VCaP (cell line): Measurements from ENCODE around the gene GPRC5D.

Experiments used
- H3K27ac ChIP-seq: fragments of 450-650 bp; 2 replicates; pipeline ENCODE4 v1.5.1; 2017
- TF ChIP-seq, protein P1 (sequence below): fragments of 450-650 bp; conservative IDR thresholded peaks from 2 replicates; pipeline ENCODE4 v1.5.1; 2017; ENCODE audit warnings: mild to moderate bottlenecking, moderate library complexity

Gene GPRC5D

DNA sequence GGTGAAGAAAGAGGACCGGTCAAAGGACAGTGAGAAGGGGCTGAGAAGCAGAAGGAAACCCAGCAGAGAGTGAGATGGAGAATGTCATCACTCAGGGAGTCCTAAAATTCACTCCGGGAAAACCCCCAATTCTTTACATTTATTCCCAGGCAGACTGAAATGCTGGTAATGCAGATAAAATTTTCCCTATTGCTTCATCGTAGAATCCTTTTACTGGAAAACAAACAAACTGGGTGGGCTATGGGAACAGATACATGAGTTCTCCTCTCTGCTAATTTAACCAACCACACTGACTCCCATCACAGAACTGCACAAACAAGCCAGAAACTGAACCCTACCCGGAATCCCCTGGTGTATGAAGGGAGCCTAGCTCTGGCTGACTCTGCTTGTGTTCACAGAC is 27.2 kb upstream of the GPRC5D start:
- TF ChIP-seq, protein P1, sequence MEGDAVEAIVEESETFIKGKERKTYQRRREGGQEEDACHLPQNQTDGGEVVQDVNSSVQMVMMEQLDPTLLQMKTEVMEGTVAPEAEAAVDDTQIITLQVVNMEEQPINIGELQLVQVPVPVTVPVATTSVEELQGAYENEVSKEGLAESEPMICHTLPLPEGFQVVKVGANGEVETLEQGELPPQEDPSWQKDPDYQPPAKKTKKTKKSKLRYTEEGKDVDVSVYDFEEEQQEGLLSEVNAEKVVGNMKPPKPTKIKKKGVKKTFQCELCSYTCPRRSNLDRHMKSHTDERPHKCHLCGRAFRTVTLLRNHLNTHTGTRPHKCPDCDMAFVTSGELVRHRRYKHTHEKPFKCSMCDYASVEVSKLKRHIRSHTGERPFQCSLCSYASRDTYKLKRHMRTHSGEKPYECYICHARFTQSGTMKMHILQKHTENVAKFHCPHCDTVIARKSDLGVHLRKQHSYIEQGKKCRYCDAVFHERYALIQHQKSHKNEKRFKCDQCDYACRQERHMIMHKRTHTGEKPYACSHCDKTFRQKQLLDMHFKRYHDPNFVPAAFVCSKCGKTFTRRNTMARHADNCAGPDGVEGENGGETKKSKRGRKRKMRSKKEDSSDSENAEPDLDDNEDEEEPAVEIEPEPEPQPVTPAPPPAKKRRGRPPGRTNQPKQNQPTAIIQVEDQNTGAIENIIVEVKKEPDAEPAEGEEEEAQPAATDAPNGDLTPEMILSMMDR = no peak
- H3K27ac ChIP-seq = no peak overlapping the region

DNA sequence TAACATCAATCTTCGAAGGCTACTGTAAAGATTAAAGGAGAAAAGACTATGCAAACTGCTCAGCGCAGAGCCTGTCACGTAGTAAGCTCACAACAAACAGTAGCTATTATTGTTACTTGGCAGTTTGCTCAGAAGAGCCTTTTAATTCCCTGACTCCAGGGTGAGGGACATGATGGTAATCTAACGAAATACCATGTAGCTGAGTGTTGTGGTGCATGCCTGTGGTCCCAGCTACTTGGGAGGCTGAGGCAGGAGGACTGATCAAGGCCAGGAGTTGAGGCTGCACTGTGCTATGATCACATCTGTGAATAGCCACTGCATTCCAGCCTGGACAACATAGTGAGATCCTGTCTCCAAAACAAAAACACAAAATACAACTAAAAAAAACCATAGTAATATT is 25.3 kb upstream of the GPRC5D start:
- TF ChIP-seq, protein P1 = no peak
- H3K27ac ChIP-seq = no peak overlapping the region

DNA sequence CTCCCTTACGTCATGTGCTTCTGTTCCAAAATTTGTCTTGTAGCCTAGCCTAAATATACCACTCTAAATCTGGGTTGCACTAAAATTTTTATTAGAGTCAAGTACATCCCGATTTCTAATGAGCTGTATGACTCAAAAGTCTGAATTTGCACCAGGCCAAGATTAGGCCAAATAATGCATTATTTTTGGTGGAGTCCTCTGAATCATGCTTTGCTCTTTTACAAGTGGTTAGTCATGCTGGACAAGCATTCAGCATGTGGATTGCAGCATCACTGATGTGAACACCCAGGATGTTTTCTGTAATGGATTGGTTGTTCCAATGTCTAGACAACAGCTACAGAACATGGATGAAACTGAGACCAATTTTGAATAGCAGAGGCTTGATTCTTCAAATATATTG is 24.4 kb upstream of the GPRC5D start:
- TF ChIP-seq, protein P1 = no peak
- no peak overlapping the region for H3K27ac ChIP-seq

DNA sequence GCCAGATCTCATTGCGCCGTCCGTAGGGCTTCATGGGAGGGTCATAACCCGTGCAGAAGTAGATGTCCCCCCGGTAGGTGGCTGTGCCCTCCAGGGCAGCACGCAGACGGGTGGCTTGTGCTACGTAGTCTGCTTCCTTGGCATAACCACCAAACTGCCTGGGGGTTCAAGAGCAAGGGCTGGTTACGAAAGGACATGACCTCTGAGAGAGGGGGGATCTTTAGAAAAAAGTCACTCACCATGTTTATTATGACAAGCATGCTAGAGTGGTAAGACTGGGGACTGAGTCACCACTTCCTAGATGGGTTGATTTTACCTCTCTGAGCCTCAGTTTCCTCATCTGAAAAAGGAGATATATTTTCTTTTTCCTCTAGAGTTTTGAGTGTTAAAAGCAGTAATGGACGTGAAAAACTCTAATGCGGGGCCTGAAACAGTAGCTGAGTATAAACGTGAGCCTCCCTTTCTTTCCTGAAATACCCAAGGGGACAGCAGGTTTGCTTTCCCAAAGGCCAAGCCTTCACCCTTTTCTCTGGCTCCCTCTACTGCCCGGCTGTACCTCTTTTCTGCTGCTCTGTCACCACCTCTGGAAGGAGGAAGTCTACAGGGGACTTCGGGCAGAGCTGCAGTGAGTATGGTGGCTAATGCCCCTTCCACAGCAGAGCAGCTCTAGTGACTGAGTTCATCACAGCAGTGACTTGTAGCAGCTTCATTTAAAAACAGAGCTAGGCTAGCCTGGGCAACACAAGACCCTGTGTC is 23.5 kb upstream of the GPRC5D start:
- H3K27ac ChIP-seq = no peak overlapping the region
- TF ChIP-seq, protein P1 = peak; percentile 35

DNA sequence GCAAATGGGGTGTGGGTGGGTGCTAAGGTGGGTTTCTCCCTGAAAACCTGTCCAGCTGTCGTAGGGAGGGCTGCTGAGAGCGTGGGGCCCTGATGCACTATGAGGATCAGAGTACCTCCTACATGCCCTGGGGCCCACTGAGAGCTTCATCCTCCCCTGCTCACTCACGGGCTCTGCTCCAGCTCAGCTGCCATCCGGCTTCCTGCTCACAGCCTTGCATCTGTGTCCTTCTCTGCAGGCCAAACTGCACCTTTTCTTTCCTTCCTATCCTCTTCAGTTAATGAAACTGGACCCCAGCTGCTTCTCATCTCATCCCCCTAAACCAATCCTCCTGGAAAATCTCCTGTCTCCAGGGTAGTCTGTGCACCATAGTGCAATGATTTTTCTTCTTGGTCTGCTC is 22.2 kb upstream of the GPRC5D start:
- H3K27ac ChIP-seq = no peak overlapping the region
- TF ChIP-seq, protein P1 = no peak

DNA sequence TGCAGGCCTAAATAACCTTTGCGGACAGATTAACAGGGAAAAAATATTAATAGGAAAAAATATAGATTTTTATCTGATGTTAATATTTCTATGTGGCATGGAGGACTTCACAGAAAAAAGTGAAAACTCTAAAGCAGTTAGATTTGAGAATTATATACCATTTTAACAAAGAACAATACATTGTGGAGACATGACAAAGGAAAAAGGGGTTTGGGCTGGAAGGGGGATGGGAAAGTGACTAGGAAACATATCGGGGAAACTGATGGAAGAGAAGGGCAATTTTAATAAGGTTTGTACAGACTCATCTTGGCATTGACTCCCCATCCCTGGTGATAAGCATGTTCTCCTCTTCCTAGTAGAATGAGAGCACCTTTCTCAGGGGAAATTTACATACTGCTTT is 21.0 kb upstream of the GPRC5D start:
- H3K27ac ChIP-seq = no peak overlapping the region
- TF ChIP-seq, protein P1 = no peak

DNA sequence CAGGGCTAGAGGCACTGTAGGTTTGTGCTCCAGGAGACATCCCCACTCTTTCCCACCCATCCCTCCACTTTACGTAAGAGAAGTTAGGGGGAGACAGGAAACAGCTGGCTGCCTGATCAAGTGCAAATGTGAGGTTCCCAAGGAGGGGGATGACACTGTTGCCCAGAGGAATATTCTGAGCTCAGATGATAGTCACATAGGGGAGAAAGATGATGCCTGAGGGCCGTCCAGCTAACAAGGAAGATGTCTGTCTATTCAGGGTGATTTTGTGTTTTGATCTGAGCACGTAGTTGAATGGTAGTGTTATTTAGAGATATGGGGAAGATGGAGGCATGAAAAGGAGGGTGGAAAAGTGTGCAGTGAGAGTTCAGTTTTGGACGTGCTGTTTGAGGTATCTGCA is 13.9 kb upstream of the GPRC5D start:
- TF ChIP-seq, protein P1 = no peak

More for the DNA sequence above, 13.9 kb upstream of the GPRC5D start:
- H3K27ac ChIP-seq = no peak overlapping the region
